Tibial nerve (tissue), 4 donors: Measurements from ENCODE around the gene IL34. TPM values are rescaled to one million over a fixed set of nuclear protein-coding genes. Genes with fewer than 3 reads are reported as not detected.

ENCODE experiments used
- DNase-seq, 2 donors: peaks; one replicate each; pipeline ENCODE4 v3.0.0-alpha.2; 2019; ENCODE audit warnings: low spot score in 2 of 2
- H3K27ac ChIP-seq, 4 donors: fragments of 200-600 bp; sonication (generic) in 3 of 4; one replicate each; pipeline ENCODE4 v1.5.1; 2017 to 2019; ENCODE audit warnings: mild to moderate bottlenecking in 1 of 4
- H3K27me3 ChIP-seq, 2 donors: fragments of 200-600 bp; sonication (generic) in 1 of 2; one replicate each; pipeline versions ENCODE4 v1.5.1 to v1.6.0; 2017 to 2019
- H3K36me3 ChIP-seq, 3 donors: fragments of 200-600 bp; sonication (generic); one replicate each; pipeline ENCODE4 v1.5.1; 2018 to 2019
- H3K4me1 ChIP-seq, 4 donors: fragments of 200-600 bp; sonication (generic) in 3 of 4; one replicate each; pipeline ENCODE4 v1.5.1; 2017 to 2019
- H3K4me3 ChIP-seq, 4 donors: fragments of 200-600 bp; sonication (generic) in 3 of 4; one replicate each; pipeline ENCODE4 v1.5.1; 2017 to 2019; ENCODE audit warnings: mild to moderate bottlenecking in 1 of 4, moderate library complexity in 1 of 4
- H3K9me3 ChIP-seq, 4 donors: fragments of 200-600 bp; sonication (generic) in 3 of 4; one replicate each; pipeline ENCODE4 v1.5.1; 2017 to 2019
- CTCF ChIP-seq, 5 experiments: fragments of 200-600 bp in 3 of 5; fragments of 450-650 bp in 2 of 5; sonication (generic) in 3 of 5; IDR thresholded peaks; one replicate each; pipeline ENCODE4 v1.5.1; 2016 to 2019; ENCODE audit warnings: antibody characterized with exemption in 5 of 5, mild to moderate bottlenecking in 3 of 5, moderate library complexity in 2 of 5
- EP300 ChIP-seq, 2 donors: sonication (generic); formaldehyde crosslinking; IDR thresholded peaks; one replicate each; pipeline ENCODE4 v1.6.1; 2017; ENCODE audit warnings: antibody characterized with exemption in 2 of 2, mild to moderate bottlenecking in 1 of 2
- POLR2A ChIP-seq, 2 donors: fragments of 450-650 bp; IDR thresholded peaks; one replicate each; pipeline ENCODE4 v1.6.1; 2017; ENCODE audit warnings: antibody characterized with exemption in 2 of 2, mild to moderate bottlenecking in 2 of 2, moderate library complexity in 2 of 2
- WGBS, 2 donors: methylation state at CpG; one replicate each; pipeline ENCODE4 v1.1.5; 2018; 5-methylcytosine and 5-hydroxymethylcytosine counted together
- total RNA-seq, 4 donors: library from RNA; depleted of rRNA; stranded (reverse); fragments of >200 nt; gene quantifications; one replicate each; pipeline ENCODE4 v1.1.0, GENCODE V29; 2016

The IL34 gene
- total RNA-seq, 4 donors from 2014 or later, result 49.6 to 89.4 (median 60.9) TPM

GRCh38 chr16:70656065-70656711, 9.8 kb downstream of the IL34 start:
- no peak for DNase-seq
- Histone ChIP-seq H3K4me1 (peaks cover 0 to 39% (median 2%) of the 10 kb centered on the region in 4 donors), H3K4me3 (no peak overlapping the region), H3K36me3 (peaks cover 0 to 62% (median 0%) of the 10 kb centered on the region in 3 donors), H3K27ac (no peak overlapping the region), H3K27me3 (no peaks in the 10 kb centered on the region), H3K9me3 (no peaks in the 10 kb centered on the region)
- 80 to 88% methylated on average over 7 to 8 of the region's 8 CpGs for WGBS, 2 donors
- TF ChIP-seq EP300 (IDR thresholded peaks at IDR 0.05) (no peak), CTCF (IDR thresholded peaks at IDR 0.05) (no peak), POLR2A (IDR thresholded peaks at IDR 0.05) (no peak)

GRCh38 chr16:70656712-70657263, 10.4 kb downstream of the IL34 start:
- H3K4me3 ChIP-seq, result no peak overlapping the region
- H3K27me3 ChIP-seq, result no peaks in the 10 kb centered on the region
- H3K36me3 ChIP-seq, result peaks cover 0 to 68% (median 0%) of the 10 kb centered on the region in 3 donors
- TF ChIP-seq POLR2A (IDR thresholded peaks at IDR 0.05), result no peak
- no peak for TF ChIP-seq CTCF (IDR thresholded peaks at IDR 0.05)
- no peak for TF ChIP-seq EP300 (IDR thresholded peaks at IDR 0.05)
- 65% methylated on average over 21 to 22 of the region's 22 CpGs for WGBS, 2 donors
- no peak overlapping the region for H3K27ac ChIP-seq
- peaks cover 0 to 43% (median 2%) of the 10 kb centered on the region in 4 donors for H3K4me1 ChIP-seq
- H3K9me3 ChIP-seq, result no peaks in the 10 kb centered on the region
- DNase-seq, result no peak

GRCh38 chr16:70657956-70658355, 11.6 kb downstream of the IL34 start:
- H3K27me3 ChIP-seq, result no peaks in the 10 kb centered on the region
- WGBS, 2 donors, result 80 to 89% methylated on average over 7 of the region's 7 CpGs
- no peaks in the 10 kb centered on the region for H3K9me3 ChIP-seq
- peaks cover 0 to 45% (median 6%) of the 10 kb centered on the region in 4 donors for H3K4me1 ChIP-seq
- no peak for TF ChIP-seq EP300 (IDR thresholded peaks at IDR 0.05)
- TF ChIP-seq CTCF (IDR thresholded peaks at IDR 0.05), result no peak
- TF ChIP-seq POLR2A (IDR thresholded peaks at IDR 0.05), result no peak
- H3K4me3 ChIP-seq, result no peak overlapping the region
- no peak for DNase-seq
- peaks cover 0 to 80% (median under 1%) of the 10 kb centered on the region in 3 donors for H3K36me3 ChIP-seq
- H3K27ac ChIP-seq, result no peak overlapping the region

- DNase-seq, result no peak
- Histone ChIP-seq H3K4me1 (peaks cover 0 to 39% (median 6%) of the 10 kb centered on the region in 4 donors), H3K9me3 (no peaks in the 10 kb centered on the region), H3K36me3 (peaks cover 0 to 89% (median 4%) of the 10 kb centered on the region in 3 donors), H3K27ac (no peak overlapping the region), H3K4me3 (no peak overlapping the region), H3K27me3 (no peaks in the 10 kb centered on the region)
- 64 to 83% methylated on average over 5 of the region's 5 CpGs for WGBS, 2 donors
- TF ChIP-seq EP300 (IDR thresholded peaks at IDR 0.05), result no peak
- TF ChIP-seq CTCF (IDR thresholded peaks at IDR 0.05), result no peak
- TF ChIP-seq POLR2A (IDR thresholded peaks at IDR 0.05), result no peak
Observed at GRCh38 chr16:70658921-70659320, 12.6 kb downstream of the IL34 start.

- peaks cover 0 to 33% (median 4%) of the 10 kb centered on the region in 4 donors for H3K4me1 ChIP-seq
- H3K4me3 ChIP-seq, result no peak overlapping the region
- H3K9me3 ChIP-seq, result no peaks in the 10 kb centered on the region
- DNase-seq, result no peak
- H3K27me3 ChIP-seq, result no peaks in the 10 kb centered on the region
- 72 to 82% methylated on average over 11 to 12 of the region's 12 CpGs for WGBS, 2 donors
- H3K36me3 ChIP-seq, result peaks cover 0 to 90% (median 4%) of the 10 kb centered on the region in 3 donors
- no peak for TF ChIP-seq CTCF (IDR thresholded peaks at IDR 0.05)
- no peak for TF ChIP-seq EP300 (IDR thresholded peaks at IDR 0.05)
- TF ChIP-seq POLR2A (IDR thresholded peaks at IDR 0.05), result no peak
- H3K27ac ChIP-seq, result peak overlapping the region in 1 of 4 donors; percentile 21
Observed at GRCh38 chr16:70659546-70659945, 13.2 kb downstream of the IL34 start.
